DMS153 treated with DMSO at 0.1 percent for 48 hours (cell line): ENCODE data around the gene FAM107B.

ENCODE experiments used
- DNase-seq: peaks from one replicate; lab custom pipeline; 2025; ENCODE audit not compliant: unreplicated experiment; lab: John Stamatoyannopoulos, UW

FAM107B gene

GRCh38 chr10:14476006-14476405 is 298.7 kb downstream of the FAM107B start:
- DNase-seq = no peak

GRCh38 chr10:14474656-14475055 is 300.0 kb downstream of the FAM107B start:
- no peak for DNase-seq

- no peak for DNase-seq
These were observed 303.8 kb downstream of the FAM107B start for GRCh38 chr10:14470920-14471319.

- DNase-seq = no peak
These were observed 306.0 kb downstream of the FAM107B start for GRCh38 chr10:14468726-14469125.
